ENCODE data around the gene SIRT4. TPM values are rescaled to one million over a fixed set of nuclear protein-coding genes. Genes with fewer than 3 reads are reported as not detected.

SIRT4 gene
- total and polyA plus RNA-seq, 2 of the 4 experiments (the other 2 are of a cell fraction): 0.87 to 2.0 TPM

GRCh38 chr12:120317224-120318105 lies 15.3 kb downstream of the SIRT4 start:
- WGBS, 2 experiments (ENCODE audit: extremely low coverage in 2 of 2, insufficient read length in 1 of 2): 0% methylated on average over 9 of the region's 42 CpGs; no CpG with 5 or more reads in 1 of the 2 experiments
- DNase-seq (peak; percentile 99), ATAC-seq (ENCODE audit: low read depth) (peak; percentile 100)
- no peak overlapping the region for H2AK5ac ChIP-seq (ENCODE audit: low read depth, low read length)
- no peak overlapping the region; the same call in 1 of the 2 replicates for H3K56ac ChIP-seq (ENCODE audit: extremely low read depth, insufficient read depth, low read length)
- H3K9me3 ChIP-seq (ENCODE audit: control insufficient read depth, insufficient read depth, low read length): no peaks in the 10 kb centered on the region
- in situ Hi-C loops (cut with MboI; ENCODE audit: low sequenced_read_pairs) (no loop called here), dilution Hi-C loops (cut with HindIII; ENCODE audit: low sequenced_read_pairs, unreplicated experiment) (no loop called here), intact Hi-C loops (cut with micrococcal nuclease) (loop anchor here (1.0 kb wide), 1 partner anchor 15 kb away; the partner anchor contains the start of gene SIRT4)
- CTCF ChIA-PET: interaction anchor here (0.6 to 1.5 kb wide), 11 partner anchors 9 to 649 kb away, joined by 3 to 6 read pairs (median 3); partner anchors contain the start of genes PLA2G1B and SIRT4
- H4K20me1 ChIP-seq (ENCODE audit: insufficient read depth, low read length): no peaks in the 10 kb centered on the region
- no peak overlapping the region; the same call in 1 of the 2 replicates for H4K91ac ChIP-seq (ENCODE audit: insufficient read depth, low read depth, low read length)
- H3K14ac ChIP-seq (replicated peaks; ENCODE audit: low read depth, low read length): 0 out of 2 replicates have a peak overlapping the region, but pooled peaks have one; percentile 20
- peaks cover 3% of the 10 kb centered on the region for H3K4me1 ChIP-seq (ENCODE audit: control insufficient read depth, insufficient read depth, low read length)
- peak overlapping the region; percentile 34 to 91; a peak in 3 of 4 replicates for H4K8ac ChIP-seq (ENCODE audit: low read depth in 2 of 2, low read length in 2 of 2)
- H3K9ac ChIP-seq (ENCODE audit: low read depth, low read length): peak overlapping the region; percentile 51
- H2BK5ac ChIP-seq (ENCODE audit: low read depth, low read length, poor library complexity, severe bottlenecking): peak overlapping the region; percentile 33
- no peak overlapping the region for H2BK20ac ChIP-seq (ENCODE audit: low read depth, low read length)
- H2BK15ac ChIP-seq (ENCODE audit: low read depth, low read length): no peak overlapping the region
- peak overlapping the region; percentile 92 for H3K4me2 ChIP-seq (ENCODE audit: low read depth, low read length)
- H2AK9ac ChIP-seq (replicated peaks; ENCODE audit: low read depth, low read length, poor library complexity): peak overlapping the region; percentile 66
- no peaks in the 10 kb centered on the region for H3K79me1 ChIP-seq (ENCODE audit: low read depth in 1 of 2, low read length in 2 of 2)
- H3K27me3 ChIP-seq (ENCODE audit: control insufficient read depth, insufficient read depth, low read length): peaks cover 14% of the 10 kb centered on the region
- no TSS peak for BruUV-seq (replicated peaks)
- POLR2A ChIA-PET (ENCODE audit: unreplicated experiment): interaction anchor here (0.8 to 1.0 kb wide), 2 partner anchors 26 to 1514 kb away, joined by 5 to 6 read pairs; no protein-coding TSS in a partner anchor
- H4K5ac ChIP-seq (ENCODE audit: low read depth, low read length): peak overlapping the region; percentile 51
- H2AFZ ChIP-seq (replicated peaks; ENCODE audit: low read length, poor library complexity): peak overlapping the region; percentile 95
- H3K23ac ChIP-seq (ENCODE audit: low read depth, low read length): peak overlapping the region; percentile 31; the same call in 1 of the 2 replicates
- peak overlapping the region; percentile 56 for H3K4ac ChIP-seq (ENCODE audit: low read depth, low read length)
- H3K18ac ChIP-seq (ENCODE audit: low read depth, low read length): peak overlapping the region; percentile 38; the same call in 1 of the 2 replicates
- H3K36me3 ChIP-seq (ENCODE audit: control insufficient read depth, insufficient read depth, low read length): no peaks in the 10 kb centered on the region
- peak overlapping the region; percentile 78 for H3K4me3 ChIP-seq (ENCODE audit: insufficient read depth, low read depth, low read length)
- no peaks in the 10 kb centered on the region for H3K9me1 ChIP-seq (ENCODE audit: insufficient read depth, low read length)
- H3K27ac ChIP-seq (ENCODE audit: insufficient read depth, low read length): peak overlapping the region; percentile 47
- H2BK120ac ChIP-seq (ENCODE audit: low read depth, low read length): no peak overlapping the region
- TF ChIP-seq MAZ (IDR thresholded peaks at IDR 0.05; ENCODE audit: borderline replicate concordance, low read depth, low read length) (peak; percentile 40; the same call in 1 of the 2 replicates), FOS (IDR thresholded peaks at IDR 0.05; ENCODE audit: low read depth, low read length) (peak; percentile 37; the same call in 1 of the 2 replicates), BHLHE40 (IDR thresholded peaks at IDR 0.05; ENCODE audit: low read depth, low read length) (no peak; the same call in 1 of the 2 replicates), MXI1 (IDR thresholded peaks at IDR 0.05; ENCODE audit: borderline replicate concordance, low read depth, low read length) (peak; percentile 49; the same call in 1 of the 2 replicates), CEBPB (IDR thresholded peaks at IDR 0.05; ENCODE audit: low read depth, low read length) (peak; percentile 83), MAFK (IDR thresholded peaks at IDR 0.05; ENCODE audit: low read depth, low read length) (no peak), SMC3 (IDR thresholded peaks at IDR 0.05; ENCODE audit: low read depth, low read length) (no peak), POLR2A (IDR thresholded peaks at IDR 0.05; ENCODE audit: low read depth, low read length) (peak; percentile 71; the same call in 1 of the 2 replicates), USF2 (IDR thresholded peaks at IDR 0.05; ENCODE audit: low read depth, low read length) (peak; percentile 100), NFE2L2 (IDR thresholded peaks at IDR 0.05; ENCODE audit: low read depth, low read length) (no peak)
- TF ChIP-seq, protein P1, sequence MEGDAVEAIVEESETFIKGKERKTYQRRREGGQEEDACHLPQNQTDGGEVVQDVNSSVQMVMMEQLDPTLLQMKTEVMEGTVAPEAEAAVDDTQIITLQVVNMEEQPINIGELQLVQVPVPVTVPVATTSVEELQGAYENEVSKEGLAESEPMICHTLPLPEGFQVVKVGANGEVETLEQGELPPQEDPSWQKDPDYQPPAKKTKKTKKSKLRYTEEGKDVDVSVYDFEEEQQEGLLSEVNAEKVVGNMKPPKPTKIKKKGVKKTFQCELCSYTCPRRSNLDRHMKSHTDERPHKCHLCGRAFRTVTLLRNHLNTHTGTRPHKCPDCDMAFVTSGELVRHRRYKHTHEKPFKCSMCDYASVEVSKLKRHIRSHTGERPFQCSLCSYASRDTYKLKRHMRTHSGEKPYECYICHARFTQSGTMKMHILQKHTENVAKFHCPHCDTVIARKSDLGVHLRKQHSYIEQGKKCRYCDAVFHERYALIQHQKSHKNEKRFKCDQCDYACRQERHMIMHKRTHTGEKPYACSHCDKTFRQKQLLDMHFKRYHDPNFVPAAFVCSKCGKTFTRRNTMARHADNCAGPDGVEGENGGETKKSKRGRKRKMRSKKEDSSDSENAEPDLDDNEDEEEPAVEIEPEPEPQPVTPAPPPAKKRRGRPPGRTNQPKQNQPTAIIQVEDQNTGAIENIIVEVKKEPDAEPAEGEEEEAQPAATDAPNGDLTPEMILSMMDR (conservative IDR thresholded peaks at IDR 0.05; ENCODE audit: low read depth, low read length): peak; percentile 53
- TF ChIP-seq, protein P2, sequence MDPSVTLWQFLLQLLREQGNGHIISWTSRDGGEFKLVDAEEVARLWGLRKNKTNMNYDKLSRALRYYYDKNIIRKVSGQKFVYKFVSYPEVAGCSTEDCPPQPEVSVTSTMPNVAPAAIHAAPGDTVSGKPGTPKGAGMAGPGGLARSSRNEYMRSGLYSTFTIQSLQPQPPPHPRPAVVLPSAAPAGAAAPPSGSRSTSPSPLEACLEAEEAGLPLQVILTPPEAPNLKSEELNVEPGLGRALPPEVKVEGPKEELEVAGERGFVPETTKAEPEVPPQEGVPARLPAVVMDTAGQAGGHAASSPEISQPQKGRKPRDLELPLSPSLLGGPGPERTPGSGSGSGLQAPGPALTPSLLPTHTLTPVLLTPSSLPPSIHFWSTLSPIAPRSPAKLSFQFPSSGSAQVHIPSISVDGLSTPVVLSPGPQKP (IDR thresholded peaks at IDR 0.05; ENCODE audit: borderline replicate concordance, low read depth, low read length): no peak
